GM12872 (cell line): ENCODE data around the gene TMEM179B.

Experiments used
- CTCF ChIP-seq: IDR thresholded peaks from 3 replicates; pipeline ENCODE4 v1.5.1; 2011; ENCODE audit warnings: low read depth, mild to moderate bottlenecking, low read length, moderate library complexity; ENCODE audit not compliant: insufficient read depth

Gene TMEM179B

GRCh38 chr11:62757846-62758788 lies 29.1 kb upstream of the TMEM179B start:
- no peak for TF ChIP-seq CTCF

GRCh38 chr11:62770778-62771143 lies 16.4 kb upstream of the TMEM179B start:
- no peak for TF ChIP-seq CTCF

- no peak for TF ChIP-seq CTCF
These were observed 15.8 kb upstream of the TMEM179B start, which contains the start of gene TAF6L for GRCh38 chr11:62771144-62772021. Gene TAF6L, plus strand, starts transcription at chr11:62771396. Its CDS starts 4,388 bp downstream, at chr11:62775784.

GRCh38 chr11:62774407-62774806 lies 12.8 kb upstream of the TMEM179B start:
- TF ChIP-seq CTCF, result no peak

- TF ChIP-seq CTCF, result no peak
These were observed 11.6 kb upstream of the TMEM179B start for GRCh38 chr11:62775646-62776045.

- TF ChIP-seq CTCF, result no peak
These were observed 9.8 kb upstream of the TMEM179B start for GRCh38 chr11:62777389-62777788.

- no peak for TF ChIP-seq CTCF
These were observed 8.8 kb upstream of the TMEM179B start for GRCh38 chr11:62778441-62778840.
